IPS-18a (cell line): ENCODE data around the gene SERPINA3.
"Not testable (repeated sequence)": the region's sequence is repeated elsewhere in the genome, so short reads cannot be mapped to it uniquely, and the experiment has no call there.

Experiments
- H3K27ac ChIP-seq: one replicate; pipeline ENCODE4 v1.5.1; 2013; ENCODE audit warnings: low read length
- H3K27me3 ChIP-seq: one replicate; pipeline ENCODE4 v1.6.1; 2013; ENCODE audit warnings: mild to moderate bottlenecking, low read length; ENCODE audit not compliant: control insufficient read depth, insufficient read depth
- H3K36me3 ChIP-seq: one replicate; pipeline ENCODE4 v1.6.1; 2013; ENCODE audit warnings: low read depth, low read length; ENCODE audit not compliant: control insufficient read depth
- H3K4me1 ChIP-seq: one replicate; pipeline ENCODE4 v1.6.1; 2013; ENCODE audit warnings: low read depth, low read length; ENCODE audit not compliant: control insufficient read depth
- H3K4me3 ChIP-seq: one replicate; pipeline ENCODE4 v1.5.1; 2013; ENCODE audit warnings: low read length
- H3K9ac ChIP-seq: one replicate; pipeline ENCODE4 v1.6.1; 2013; ENCODE audit warnings: mild to moderate bottlenecking, low read length, moderate library complexity
- H3K9me3 ChIP-seq: one replicate; pipeline ENCODE4 v1.6.1; 2013; ENCODE audit warnings: low read depth, low read length; ENCODE audit not compliant: control insufficient read depth

SERPINA3 gene

GRCh38 chr14:94574336-94574735, 37.9 kb upstream of the SERPINA3 start:
- Histone ChIP-seq H3K4me3 (no peak overlapping the region), H3K27ac (no peak overlapping the region), H3K36me3 (no peaks in the 10 kb centered on the region), H3K4me1 (no peaks in the 10 kb centered on the region), H3K27me3 (no peaks in the 10 kb centered on the region), H3K9me3 (no peaks in the 10 kb centered on the region), H3K9ac (no peak overlapping the region)

- Histone ChIP-seq H3K36me3 (no peaks in the 10 kb centered on the region), H3K27me3 (no peaks in the 10 kb centered on the region), H3K4me3 (no peak overlapping the region), H3K4me1 (no peaks in the 10 kb centered on the region), H3K9ac (no peak overlapping the region), H3K9me3 (no peaks in the 10 kb centered on the region), H3K27ac (no peak overlapping the region)
Observed at GRCh38 chr14:94575730-94576585, 36.2 kb upstream of the SERPINA3 start.

GRCh38 chr14:94577472-94577871, 34.7 kb upstream of the SERPINA3 start:
- H3K9ac ChIP-seq, H3K9me3 ChIP-seq, H3K4me3 ChIP-seq, H3K4me1 ChIP-seq, H3K27me3 ChIP-seq, H3K36me3 ChIP-seq, H3K27ac ChIP-seq: not testable (repeated sequence)

DNA sequence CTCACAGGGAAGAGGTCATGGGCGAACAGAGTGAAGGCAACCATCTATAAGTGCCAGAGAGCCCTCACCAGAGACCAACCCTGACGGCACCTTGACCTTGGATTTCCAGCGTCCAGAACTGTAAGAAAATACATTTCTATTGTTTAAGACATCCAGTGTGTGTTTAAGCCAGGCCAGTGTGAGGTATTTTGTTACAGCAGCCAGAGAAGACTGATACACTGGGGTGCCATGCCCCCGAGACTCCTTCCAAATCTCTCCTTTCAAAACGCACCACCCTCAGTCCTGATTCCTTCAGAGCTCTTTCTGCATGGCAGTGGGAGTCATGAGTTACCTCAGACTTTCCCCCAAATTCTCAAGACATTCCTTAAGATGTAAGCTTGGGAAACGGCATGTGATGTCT, 33.5 kb upstream of the SERPINA3 start:
- Histone ChIP-seq H3K9ac (no peak overlapping the region), H3K4me1 (no peaks in the 10 kb centered on the region), H3K9me3 (no peaks in the 10 kb centered on the region), H3K27me3 (no peaks in the 10 kb centered on the region), H3K4me3 (no peak overlapping the region), H3K27ac (no peak overlapping the region), H3K36me3 (no peaks in the 10 kb centered on the region)

DNA sequence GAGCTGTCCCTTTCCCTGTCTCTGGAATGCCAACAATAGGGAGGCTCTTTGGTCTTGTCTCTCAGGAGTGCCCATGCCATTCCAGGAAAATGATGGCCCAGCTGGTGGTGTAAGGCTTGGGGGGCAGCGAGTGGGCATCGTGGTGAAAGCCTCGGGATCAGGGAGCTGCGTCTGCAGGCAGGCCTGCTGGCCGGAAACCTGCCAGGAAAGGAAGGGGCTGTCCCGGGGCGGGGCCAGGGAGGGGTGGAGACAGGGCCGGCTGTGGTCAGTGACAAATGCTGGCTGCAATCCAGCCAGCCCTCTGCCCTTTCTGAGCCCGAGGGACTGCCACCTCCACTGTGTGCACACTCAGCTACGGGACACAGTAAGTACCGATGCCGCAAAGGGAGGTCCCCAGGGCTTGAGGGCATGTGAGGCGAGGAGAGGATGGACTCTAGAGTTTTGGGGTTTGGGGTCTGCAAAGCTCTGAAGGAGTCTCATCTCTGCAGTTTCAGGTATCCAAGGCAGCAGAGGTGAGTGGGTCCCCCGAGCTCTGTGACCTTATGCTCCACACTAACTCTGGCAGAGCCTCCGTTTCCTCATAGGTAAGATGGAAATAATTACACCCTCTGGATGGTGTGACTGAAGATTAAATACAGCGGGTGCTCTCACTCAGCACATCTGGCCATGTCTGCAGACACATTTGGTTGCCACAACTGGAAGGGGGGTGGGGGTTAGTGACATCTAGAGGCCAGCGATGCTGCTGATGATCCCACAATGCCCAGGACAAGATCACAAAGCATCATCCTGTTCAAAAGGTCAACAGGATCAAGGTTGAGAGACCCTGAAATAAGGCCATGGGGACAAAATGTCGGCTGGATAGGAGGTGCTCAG, 30.8 kb upstream of the SERPINA3 start, which contains the start of gene SERPINA5:
TSS of gene SERPINA5 (plus strand) at position 300 of the 873 bp plus-strand sequence. CDS start 5,937 bp downstream, outside the sequence.
- Histone ChIP-seq H3K9me3 (no peaks in the 10 kb centered on the region), H3K27ac (no peak within 1 kb of the TSS), H3K4me1 (no peaks in the 10 kb centered on the region), H3K27me3 (no peaks in the 10 kb centered on the region), H3K4me3 (no peak within 1 kb of the TSS), H3K36me3 (no peaks in the 10 kb centered on the region), H3K9ac (no peak within 1 kb of the TSS)

- Histone ChIP-seq H3K27ac (no peak overlapping the region), H3K4me3 (no peak overlapping the region), H3K9me3 (no peaks in the 10 kb centered on the region), H3K36me3 (no peaks in the 10 kb centered on the region), H3K4me1 (no peaks in the 10 kb centered on the region), H3K9ac (no peak overlapping the region), H3K27me3 (no peaks in the 10 kb centered on the region)
Observed at GRCh38 chr14:94582199-94582750, 29.9 kb upstream of the SERPINA3 start.

DNA sequence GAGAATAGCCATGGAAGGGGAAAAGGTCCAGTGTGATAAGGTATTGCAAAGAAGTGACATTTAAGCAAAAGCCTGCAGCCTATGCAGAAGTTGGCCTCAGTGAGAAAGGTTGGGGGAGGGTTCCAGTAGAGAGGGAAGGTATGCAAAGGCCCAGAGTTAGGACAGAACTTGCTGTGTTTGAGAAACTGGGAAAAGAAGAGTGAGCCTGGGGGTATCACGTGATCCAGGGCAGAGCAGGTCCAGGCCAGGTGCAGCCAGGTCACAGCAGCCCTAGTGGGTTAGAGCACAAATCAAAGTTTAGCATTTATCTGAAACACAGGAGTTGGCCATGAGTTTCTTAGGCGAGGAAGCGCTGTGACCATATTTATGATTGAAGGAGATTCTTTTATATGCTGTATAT, 29.3 kb upstream of the SERPINA3 start:
- no peaks in the 10 kb centered on the region for H3K27me3 ChIP-seq
- H3K9me3 ChIP-seq: no peaks in the 10 kb centered on the region
- H3K9ac ChIP-seq: no peak overlapping the region
- H3K4me1 ChIP-seq: no peaks in the 10 kb centered on the region
- H3K27ac ChIP-seq: no peak overlapping the region
- H3K4me3 ChIP-seq: no peak overlapping the region
- H3K36me3 ChIP-seq: no peaks in the 10 kb centered on the region

DNA sequence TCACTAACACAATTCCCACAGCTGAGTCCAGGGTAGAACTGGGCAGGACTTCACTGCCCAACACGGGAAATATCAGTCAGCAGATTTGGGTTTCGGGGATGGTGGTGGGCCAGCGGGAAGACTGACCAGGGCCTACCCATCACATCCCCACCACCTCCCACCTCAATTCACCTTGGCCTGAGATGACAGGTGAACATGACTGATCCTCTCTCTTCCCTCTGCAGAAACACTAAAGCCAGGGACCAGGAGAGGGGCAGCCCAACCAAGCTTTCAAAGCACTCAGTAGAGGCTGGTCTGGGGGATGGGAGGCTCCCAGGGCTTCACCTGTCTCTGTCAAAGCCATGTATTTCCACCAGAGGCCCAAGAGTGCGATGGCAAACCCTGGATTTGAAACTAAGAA, 28.6 kb upstream of the SERPINA3 start:
- Histone ChIP-seq H3K4me1 (no peaks in the 10 kb centered on the region), H3K36me3 (no peaks in the 10 kb centered on the region), H3K9me3 (no peaks in the 10 kb centered on the region), H3K4me3 (no peak overlapping the region), H3K27ac (no peak overlapping the region), H3K27me3 (no peaks in the 10 kb centered on the region), H3K9ac (no peak overlapping the region)

DNA sequence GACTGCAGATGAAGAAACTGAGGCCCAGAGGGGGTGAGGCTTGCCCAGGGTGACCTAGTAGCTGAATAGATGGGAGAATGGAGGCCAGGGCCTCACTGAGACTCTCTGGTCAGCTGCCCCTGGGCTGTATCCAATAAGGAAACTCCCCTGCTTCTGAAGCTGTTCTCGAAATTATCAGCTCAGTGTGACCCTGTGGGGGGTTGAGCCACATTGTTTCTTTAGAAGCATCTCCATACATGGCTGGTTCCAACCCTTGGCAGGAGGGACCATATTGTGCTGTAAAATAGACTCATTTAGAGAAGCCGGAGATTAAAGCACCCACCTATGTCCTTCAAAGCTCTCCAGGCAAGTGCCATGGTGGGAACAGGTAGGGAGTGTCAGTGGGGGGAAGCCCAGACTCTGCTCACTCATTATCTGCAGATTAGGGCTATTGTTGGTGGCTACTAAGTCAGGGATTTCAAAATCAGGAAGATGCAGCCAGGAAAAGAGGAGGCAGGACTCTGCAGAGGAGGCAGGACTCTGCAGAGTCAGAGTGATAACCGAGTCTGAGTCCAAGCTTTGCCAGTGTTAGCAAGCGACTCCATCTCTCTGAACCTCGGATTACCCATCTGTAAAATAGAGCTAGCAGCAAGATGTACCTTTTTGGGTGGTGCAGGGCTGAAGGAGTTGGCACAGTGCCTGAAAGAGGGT, 27.5 kb upstream of the SERPINA3 start:
- Histone ChIP-seq H3K27ac (no peak overlapping the region), H3K36me3 (no peaks in the 10 kb centered on the region), H3K9ac (no peak overlapping the region), H3K4me3 (no peak overlapping the region), H3K27me3 (no peaks in the 10 kb centered on the region), H3K9me3 (no peaks in the 10 kb centered on the region), H3K4me1 (no peaks in the 10 kb centered on the region)

GRCh38 chr14:94586635-94587034, 25.6 kb upstream of the SERPINA3 start:
- H3K9me3 ChIP-seq: no peaks in the 10 kb centered on the region
- H3K4me3 ChIP-seq: no peak overlapping the region
- H3K27me3 ChIP-seq: no peaks in the 10 kb centered on the region
- no peaks in the 10 kb centered on the region for H3K36me3 ChIP-seq
- no peak overlapping the region for H3K9ac ChIP-seq
- no peaks in the 10 kb centered on the region for H3K4me1 ChIP-seq
- no peak overlapping the region for H3K27ac ChIP-seq

DNA sequence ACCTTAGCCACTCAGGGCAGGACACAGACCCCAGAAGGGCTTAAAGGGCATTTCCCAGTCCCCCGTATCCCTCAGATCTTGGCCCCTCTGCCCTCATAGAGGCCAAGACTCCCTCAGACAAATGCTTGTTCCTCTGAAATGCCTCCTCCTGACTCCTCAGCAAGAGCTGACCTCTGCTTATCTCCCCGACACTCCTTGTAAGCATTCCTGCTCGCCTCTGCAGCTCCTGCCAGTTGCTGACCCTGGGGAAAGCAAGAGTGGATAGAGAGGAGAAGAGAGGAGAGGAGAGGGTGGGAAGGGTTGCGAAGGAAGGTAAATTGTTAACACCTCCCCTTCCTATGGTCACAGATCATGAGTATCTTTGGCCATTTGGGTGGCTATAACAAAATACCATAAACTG, 23.9 kb upstream of the SERPINA3 start:
- H3K36me3 ChIP-seq: no peaks in the 10 kb centered on the region
- no peak overlapping the region for H3K27ac ChIP-seq
- H3K4me1 ChIP-seq: no peaks in the 10 kb centered on the region
- H3K9me3 ChIP-seq: no peaks in the 10 kb centered on the region
- no peak overlapping the region for H3K9ac ChIP-seq
- no peaks in the 10 kb centered on the region for H3K27me3 ChIP-seq
- no peak overlapping the region for H3K4me3 ChIP-seq
